PC-9 (cell line): Measurements from ENCODE around the gene SLC2A9. TPM values are rescaled to one million over a fixed set of nuclear protein-coding genes. Genes with fewer than 3 reads are reported as not detected.

Experiments
- BruUV-seq: library from RNA; stranded (reverse); fragments of 400-500 nt; replicated peaks from 2 replicates; lab custom pipeline; 2021; lab: Mats Ljungman, UMichigan
- CTCF ChIA-PET: fragments of 300-600 bp; sonication (Branson Sonifier 250); formaldehyde crosslinking; loops from one replicate; lab custom pipeline; 2022; ENCODE audit warnings: antibody characterized with exemption; lab: Charles Lee
- POLR2A ChIA-PET: fragments of 300-600 bp; sonication (Branson Sonifier 250); formaldehyde crosslinking; loops from one replicate; lab custom pipeline; 2022; ENCODE audit warnings: antibody characterized with exemption; ENCODE audit not compliant: unreplicated experiment; lab: Charles Lee
- DNase-seq, 2 experiments: peaks; one replicate each; pipeline versions ENCODE4 v3.0.0 to v3.0.0-alpha.2; 2015 to 2022; ENCODE audit warnings: mixed read lengths in 1 of 2
- H2AFZ ChIP-seq: fragments of 200-600 bp; sonication (generic); 2 replicates; pipeline ENCODE4 v1.8.1; 2017; ENCODE audit warnings: antibody characterized with exemption
- H3F3A ChIP-seq: fragments of 200-600 bp; sonication (generic); 2 replicates; pipeline ENCODE4 v1.8.1; 2017; ENCODE audit warnings: antibody characterized with exemption, mild to moderate bottlenecking, low read depth; ENCODE audit not compliant: insufficient read depth
- H3K27ac ChIP-seq: fragments of 200-600 bp; sonication (generic); 2 replicates; pipeline ENCODE4 v1.6.1; 2016; ENCODE audit warnings: mixed run types
- H3K27me3 ChIP-seq: fragments of 200-600 bp; sonication (generic); 2 replicates; pipeline ENCODE4 v1.6.1; 2016; ENCODE audit warnings: low read depth, mixed run types; ENCODE audit not compliant: insufficient read depth
- H3K36me3 ChIP-seq: fragments of 200-600 bp; sonication (generic); 2 replicates; pipeline ENCODE4 v1.6.1; 2016; ENCODE audit warnings: low read depth, mixed run types
- H3K4me1 ChIP-seq: fragments of 200-600 bp; sonication (generic); replicated peaks from 2 replicates; pipeline ENCODE4 v1.6.1; 2016; ENCODE audit warnings: mixed run types; ENCODE audit not compliant: insufficient read depth
- H3K4me2 ChIP-seq: fragments of 200-600 bp; sonication (generic); 2 replicates; pipeline ENCODE4 v1.6.1; 2017; ENCODE audit warnings: mixed run types
- H3K4me3 ChIP-seq: fragments of 200-600 bp; sonication (generic); 2 replicates; pipeline ENCODE4 v1.6.1; 2016; ENCODE audit warnings: mixed run types
- H3K79me2 ChIP-seq: fragments of 200-600 bp; sonication (generic); 2 replicates; pipeline ENCODE4 v1.6.1; 2017; ENCODE audit warnings: low read depth, mixed run types
- H3K9me2 ChIP-seq: fragments of 200-600 bp; sonication (generic); 2 replicates; pipeline ENCODE4 v1.8.1; 2017; ENCODE audit warnings: mild to moderate bottlenecking; ENCODE audit not compliant: insufficient read depth
- H3K9me3 ChIP-seq: fragments of 200-600 bp; sonication (generic); 2 replicates; pipeline ENCODE4 v1.8.1; 2016; ENCODE audit warnings: low read depth; ENCODE audit not compliant: insufficient read depth
- H4K20me1 ChIP-seq: fragments of 200-600 bp; sonication (generic); 2 replicates; pipeline ENCODE4 v1.8.1; 2017; ENCODE audit not compliant: insufficient read depth
- CTCF ChIP-seq: fragments of 200-600 bp; sonication (generic); conservative IDR thresholded peaks from 2 replicates; pipeline ENCODE4 v1.6.1; 2017; ENCODE audit warnings: mixed run types, antibody characterized with exemption, mild to moderate bottlenecking, moderate library complexity
- EZH2 ChIP-seq: fragments of 200-600 bp; sonication (generic); IDR thresholded peaks from 2 replicates; pipeline ENCODE4 v1.8.0; 2017; ENCODE audit warnings: antibody characterized with exemption, low read depth
- intact Hi-C: fragments of 100-400 bp; cut with micrococcal nuclease; formaldehyde crosslinking; loops from one replicate; pipeline ENCODE4 v1.10.0; 2022; ENCODE audit not compliant: unreplicated experiment
- total RNA-seq: library from RNA; stranded (reverse); gene quantifications from 2 replicates; pipeline ENCODE4 v1.2.3, GENCODE V29; 2021

Gene SLC2A9
- total RNA-seq, 1 experiment from 2014 or later: 0.28 TPM

GRCh38 chr4:10040049-10040892 lies 19.0 kb upstream of the SLC2A9 start:
- intact Hi-C loops: no loop called here

GRCh38 chr4:10036807-10037342 lies 15.6 kb upstream of the SLC2A9 start:
- DNase-seq: no peak
- Histone ChIP-seq H3K79me2 (no peaks in the 10 kb centered on the region), H3K9me2 (no peaks in the 10 kb centered on the region), H4K20me1 (no peaks in the 10 kb centered on the region), H3K27ac (no peak overlapping the region), H3K4me3 (no peak overlapping the region), H3K4me2 (no peak overlapping the region), H3F3A (peaks cover 17% of the 10 kb centered on the region; the same call in 1 of the 2 replicates), H3K9me3 (no peaks in the 10 kb centered on the region), H3K27me3 (no peaks in the 10 kb centered on the region), H3K36me3 (no peaks in the 10 kb centered on the region), H3K4me1 (peaks cover 22% of the 10 kb centered on the region), H2AFZ (no peak overlapping the region)
- CTCF ChIA-PET: no interaction called here
- POLR2A ChIA-PET: no interaction called here
- TF ChIP-seq CTCF (no peak), EZH2 (no peak)
- intact Hi-C loops: no loop called here
- BruUV-seq: no TSS peak

More at GRCh38 chr4:10040049-10040892, 19.0 kb upstream of the SLC2A9 start:
- no peaks in the 10 kb centered on the region for H3K9me3 ChIP-seq
- POLR2A ChIA-PET: no interaction called here
- no peak for TF ChIP-seq EZH2
- no peak for TF ChIP-seq CTCF
- H3K9me2 ChIP-seq: no peaks in the 10 kb centered on the region
- no peak overlapping the region for H3K27ac ChIP-seq
- peaks cover 3% of the 10 kb centered on the region for H3K4me1 ChIP-seq
- no peaks in the 10 kb centered on the region for H4K20me1 ChIP-seq
- no peaks in the 10 kb centered on the region for H3K36me3 ChIP-seq
- no peaks in the 10 kb centered on the region for H3K79me2 ChIP-seq
- no peak overlapping the region for H3K4me3 ChIP-seq
- DNase-seq: no peak
- no peak overlapping the region for H3K4me2 ChIP-seq
- no TSS peak for BruUV-seq
- H3F3A ChIP-seq: no peaks in the 10 kb centered on the region
- H3K27me3 ChIP-seq: no peaks in the 10 kb centered on the region
- H2AFZ ChIP-seq: no peak overlapping the region
- CTCF ChIA-PET: no interaction called here

GRCh38 chr4:10035130-10035529 lies 13.8 kb upstream of the SLC2A9 start:
- Histone ChIP-seq H3F3A (peaks cover 17% of the 10 kb centered on the region; the same call in 1 of the 2 replicates), H4K20me1 (no peaks in the 10 kb centered on the region), H2AFZ (no peak overlapping the region), H3K9me3 (no peaks in the 10 kb centered on the region), H3K27me3 (no peaks in the 10 kb centered on the region), H3K36me3 (no peaks in the 10 kb centered on the region), H3K4me2 (no peak overlapping the region), H3K9me2 (no peaks in the 10 kb centered on the region), H3K27ac (no peak overlapping the region), H3K4me3 (no peak overlapping the region), H3K4me1 (peaks cover 27% of the 10 kb centered on the region), H3K79me2 (no peaks in the 10 kb centered on the region)
- ChIA-PET POLR2A (no interaction called here), CTCF (no interaction called here)
- no peak for DNase-seq
- intact Hi-C loops: no loop called here
- no TSS peak for BruUV-seq
- TF ChIP-seq CTCF (no peak), EZH2 (no peak)
